ENCODE measurements around the gene BAG1. TPM values are rescaled to one million over a fixed set of nuclear protein-coding genes. Genes with fewer than 3 reads are reported as not detected.

Gene BAG1
- total and polyA plus RNA-seq, 2 donors (not counting 1 experiment from before 2014, with no cell fraction given) = 19.7 to 60.2 TPM

- ChIA-PET POLR2A (no interaction called here), CTCF (interaction anchor here (1.7 kb wide), 1 partner anchor 14 kb away, joined by 5 read pairs; no protein-coding TSS in a partner anchor)
- Mint-ChIP-seq H3K27me3 (no peaks in the 10 kb centered on the region), H3K4me1 (peaks cover 3% of the 10 kb centered on the region), H3K9me3 (ENCODE audit: insufficient read depth) (no peaks in the 10 kb centered on the region), H3K4me3 (no peak overlapping the region), H3K27ac (no peak overlapping the region)
- peaks cover 5% of the 10 kb centered on the region for H4K20me1 ChIP-seq (ENCODE audit: control insufficient read depth, insufficient read depth, low read length, poor library complexity, severe bottlenecking)
- no peak overlapping the region for H3K27ac ChIP-seq (ENCODE audit: low read length in 2 of 2)
- no peak overlapping the region for H2AFZ ChIP-seq (ENCODE audit: insufficient read depth, low read depth, low read length, poor library complexity, severe bottlenecking)
- WGBS (ENCODE audit: insufficient coverage) = 100% methylated on average over 1 of the region's 4 CpGs
- no peak for DNase-seq
- no peaks in the 10 kb centered on the region for H3K9me3 ChIP-seq (ENCODE audit: control extremely low read depth in 1 of 3, control insufficient read depth in 2 of 3, insufficient read depth in 1 of 3, low read length in 2 of 3)
- no peak overlapping the region for H3K4me3 ChIP-seq (ENCODE audit: control extremely low read depth in 1 of 5, extremely low read depth in 1 of 5, insufficient read depth in 1 of 5, low read depth in 2 of 5, low read length in 4 of 5)
- H3K27me3 ChIP-seq (replicated peaks in 1 of 4; ENCODE audit: control extremely low read depth in 1 of 4, control insufficient read depth in 3 of 4, insufficient read depth in 4 of 4, low read length in 3 of 4) = no peaks in the 10 kb centered on the region
- peaks cover 15 to 90% of the 10 kb centered on the region in 2 experiments for H3K36me3 ChIP-seq (replicated peaks in 1 of 2; ENCODE audit: control extremely low read depth in 1 of 2, control insufficient read depth in 1 of 2, extremely low read depth in 1 of 2, insufficient read depth in 2 of 2, low read length in 1 of 2)
- no peak overlapping the region for H3K9ac ChIP-seq (ENCODE audit: low read length)
- H3K4me2 ChIP-seq (replicated peaks; ENCODE audit: low read depth, low read length, poor library complexity, severe bottlenecking) = no peak overlapping the region
- no peaks in the 10 kb centered on the region for H3K4me1 ChIP-seq (ENCODE audit: control insufficient read depth in 2 of 2, insufficient read depth in 2 of 2, low read length in 2 of 2)
- ATAC-seq (ENCODE audit: low read depth) = no peak
- TF ChIP-seq CTCF (IDR thresholded peaks at IDR 0.05) (no peak), EZH2 (IDR thresholded peaks at IDR 0.05; ENCODE audit: borderline replicate concordance, insufficient read depth, low read depth, low read length, poor library complexity, severe bottlenecking) (no peak)
- intact Hi-C loops (cut with micrococcal nuclease) = no loop called here
- peaks cover 28% of the 10 kb centered on the region for H3K79me2 ChIP-seq (ENCODE audit: control insufficient read depth, insufficient read depth, low read length)
These were observed 7.2 kb downstream of the BAG1 start for GRCh38 chr9:33257276-33257675.

DNA sequence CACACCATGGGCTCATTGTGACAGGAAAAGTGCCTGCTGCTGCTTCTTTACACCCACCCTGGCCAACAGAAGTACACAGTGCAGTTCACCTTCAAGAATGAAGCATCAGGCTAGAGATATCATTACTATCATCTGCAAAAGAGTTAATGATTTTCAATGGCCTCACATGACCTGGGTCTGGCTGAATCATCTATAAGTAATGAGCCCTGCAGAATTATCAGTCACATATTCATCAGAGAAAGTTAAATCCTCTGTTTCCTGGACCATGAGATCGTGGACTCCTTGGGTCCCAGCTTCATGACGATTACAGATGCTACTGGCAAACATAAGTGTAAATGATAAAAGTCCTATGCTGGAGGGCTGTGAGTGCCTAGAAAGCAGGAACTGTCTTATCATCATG, 8.3 kb downstream of the BAG1 start:
- H3K4me3 Mint-ChIP-seq = no peak overlapping the region
- Histone ChIP-seq H4K20me1 (ENCODE audit: control insufficient read depth, insufficient read depth, low read length, poor library complexity, severe bottlenecking) (no peaks in the 10 kb centered on the region), H3K79me2 (ENCODE audit: control insufficient read depth, insufficient read depth, low read length) (peaks cover 19% of the 10 kb centered on the region), H3K4me2 (replicated peaks; ENCODE audit: low read depth, low read length, poor library complexity, severe bottlenecking) (no peak overlapping the region), H3K4me3 (ENCODE audit: control extremely low read depth in 1 of 5, extremely low read depth in 1 of 5, insufficient read depth in 1 of 5, low read depth in 2 of 5, low read length in 4 of 5) (no peak overlapping the region), H3K9me3 (ENCODE audit: control extremely low read depth in 1 of 3, control insufficient read depth in 2 of 3, insufficient read depth in 1 of 3, low read length in 2 of 3) (no peaks in the 10 kb centered on the region), H2AFZ (ENCODE audit: insufficient read depth, low read depth, low read length, poor library complexity, severe bottlenecking) (no peak overlapping the region), H3K4me1 (ENCODE audit: control insufficient read depth in 2 of 2, insufficient read depth in 2 of 2, low read length in 2 of 2) (no peaks in the 10 kb centered on the region), H3K36me3 (replicated peaks in 1 of 2; ENCODE audit: control extremely low read depth in 1 of 2, control insufficient read depth in 1 of 2, extremely low read depth in 1 of 2, insufficient read depth in 2 of 2, low read length in 1 of 2) (peaks cover 15 to 84% of the 10 kb centered on the region in 2 experiments), H3K27me3 (replicated peaks in 1 of 4; ENCODE audit: control extremely low read depth in 1 of 4, control insufficient read depth in 3 of 4, insufficient read depth in 4 of 4, low read length in 3 of 4) (no peaks in the 10 kb centered on the region), H3K9ac (ENCODE audit: low read length) (no peak overlapping the region), H3K27ac (ENCODE audit: low read length in 2 of 2) (no peak overlapping the region)
- ATAC-seq (ENCODE audit: low read depth) = no peak
- H3K4me1 Mint-ChIP-seq = peaks cover 1% of the 10 kb centered on the region
- intact Hi-C loops (cut with micrococcal nuclease) = no loop called here
- no peak for TF ChIP-seq CTCF (IDR thresholded peaks at IDR 0.05)
- TF ChIP-seq EZH2 (IDR thresholded peaks at IDR 0.05; ENCODE audit: borderline replicate concordance, insufficient read depth, low read depth, low read length, poor library complexity, severe bottlenecking) = no peak
- ChIA-PET CTCF (no interaction called here), POLR2A (no interaction called here)
- no CpG with 5 or more reads among the region's 2 CpGs for WGBS (ENCODE audit: insufficient coverage)
- no peaks in the 10 kb centered on the region for H3K9me3 Mint-ChIP-seq (ENCODE audit: insufficient read depth)
- no peaks in the 10 kb centered on the region for H3K27me3 Mint-ChIP-seq
- no peak for DNase-seq
- no peak overlapping the region for H3K27ac Mint-ChIP-seq

Data from B cell (primary cell).